ENCODE measurements around the gene TMEM151B. TPM values are rescaled to one million over a fixed set of nuclear protein-coding genes. Genes with fewer than 3 reads are reported as not detected.

The TMEM151B gene
- total and polyA plus RNA-seq, 10 of the 15 experiments (the other 5 are each of a cell fraction or from before 2014, with no cell fraction given), result 0.01 to 0.19 (median 0.05) TPM; not detected in 6

DNA sequence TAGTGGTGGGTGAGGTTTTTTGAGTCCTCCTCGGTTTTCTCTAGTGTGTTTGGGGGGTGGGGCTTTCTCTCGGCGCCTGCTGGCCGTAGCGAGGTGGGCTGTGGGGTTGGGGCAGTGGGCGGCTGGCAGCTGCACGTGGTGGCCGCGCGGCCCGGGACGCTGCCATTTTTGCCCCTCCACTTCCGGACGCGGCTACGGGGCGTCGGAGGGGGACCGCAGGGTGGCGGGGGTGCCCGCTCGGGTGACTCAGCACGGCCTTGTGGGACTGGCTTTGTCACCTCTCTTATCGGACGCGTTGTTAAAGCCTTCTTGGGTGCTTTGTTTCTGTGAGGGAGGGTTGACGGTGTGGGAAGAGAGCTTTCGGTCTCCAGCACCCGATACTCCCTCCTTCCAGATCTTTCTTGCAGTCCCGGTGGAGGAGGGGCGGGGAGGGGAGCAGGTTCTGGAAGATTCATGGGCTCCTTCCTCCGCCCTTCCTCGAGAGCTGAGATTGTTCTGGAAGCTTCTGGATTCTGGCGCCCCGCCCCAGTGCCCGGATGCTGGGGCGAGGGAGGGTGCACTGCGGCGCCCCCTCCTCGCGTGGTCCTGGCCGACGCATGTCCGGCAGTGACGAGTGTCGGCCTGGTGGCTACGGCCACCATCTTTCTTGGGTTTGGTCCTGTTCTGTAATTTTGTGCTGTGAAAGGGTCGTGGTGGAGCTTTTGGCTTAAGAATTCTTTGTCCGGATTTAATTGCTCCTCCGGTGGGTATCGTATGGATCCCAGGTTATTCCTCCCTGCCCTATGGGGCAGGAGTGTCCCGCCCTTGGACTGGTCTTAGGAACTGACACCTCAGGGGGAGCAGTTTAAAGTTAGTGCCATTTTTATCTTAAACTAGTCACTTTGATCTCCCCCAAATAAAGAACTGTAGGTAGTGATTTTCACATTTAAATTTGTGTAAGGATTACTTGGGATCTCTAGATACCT, 22.6 kb upstream of the TMEM151B start (continued):
- TF ChIP-seq, protein P1, sequence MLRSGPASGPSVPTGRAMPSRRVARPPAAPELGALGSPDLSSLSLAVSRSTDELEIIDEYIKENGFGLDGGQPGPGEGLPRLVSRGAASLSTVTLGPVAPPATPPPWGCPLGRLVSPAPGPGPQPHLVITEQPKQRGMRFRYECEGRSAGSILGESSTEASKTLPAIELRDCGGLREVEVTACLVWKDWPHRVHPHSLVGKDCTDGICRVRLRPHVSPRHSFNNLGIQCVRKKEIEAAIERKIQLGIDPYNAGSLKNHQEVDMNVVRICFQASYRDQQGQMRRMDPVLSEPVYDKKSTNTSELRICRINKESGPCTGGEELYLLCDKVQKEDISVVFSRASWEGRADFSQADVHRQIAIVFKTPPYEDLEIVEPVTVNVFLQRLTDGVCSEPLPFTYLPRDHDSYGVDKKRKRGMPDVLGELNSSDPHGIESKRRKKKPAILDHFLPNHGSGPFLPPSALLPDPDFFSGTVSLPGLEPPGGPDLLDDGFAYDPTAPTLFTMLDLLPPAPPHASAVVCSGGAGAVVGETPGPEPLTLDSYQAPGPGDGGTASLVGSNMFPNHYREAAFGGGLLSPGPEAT (IDR thresholded peaks at IDR 0.05; ENCODE audit: low read depth), result no peak; the same call in 1 of the 2 replicates
- TF ChIP-seq BHLHE40 (IDR thresholded peaks at IDR 0.05; ENCODE audit: borderline replicate concordance in 1 of 2, low read depth in 2 of 2, low read length in 1 of 2) (peak; percentile 35 to 78; a peak in 3 of 4 replicates), ETV6 (conservative IDR thresholded peaks at IDR 0.05 in 1 of 2, IDR thresholded peaks at IDR 0.05 in 1 of 2; ENCODE audit: borderline replicate concordance in 1 of 2, low read depth in 1 of 2) (no peak), HDGF (IDR thresholded peaks at IDR 0.05) (no peak), MTA2 (IDR thresholded peaks at IDR 0.05; ENCODE audit: low read depth) (no peak), SMARCA5 (IDR thresholded peaks at IDR 0.05) (no peak), SREBF2 (IDR thresholded peaks at IDR 0.05; ENCODE audit: low read length) (no peak), BMI1 (IDR thresholded peaks at IDR 0.05; ENCODE audit: borderline replicate concordance) (no peak), HCFC1 (IDR thresholded peaks at IDR 0.05; ENCODE audit: low read length) (no peak), ZNF217 (IDR thresholded peaks at IDR 0.05) (no peak), CBX3 (IDR thresholded peaks at IDR 0.05; ENCODE audit: borderline replicate concordance, low read depth) (no peak), POU2F2 (IDR thresholded peaks at IDR 0.05; ENCODE audit: borderline replicate concordance, low read depth, low read length) (no peak), ZNF622 (IDR thresholded peaks at IDR 0.05) (no peak), ZNF384 (IDR thresholded peaks at IDR 0.05; ENCODE audit: borderline replicate concordance, low read depth, low read length) (no peak), ESRRA (IDR thresholded peaks at IDR 0.05; ENCODE audit: low read length) (no peak), CBX5 (IDR thresholded peaks at IDR 0.05; ENCODE audit: low read depth) (no peak), SREBF1 (IDR thresholded peaks at IDR 0.05; ENCODE audit: low read length) (no peak), SP1 (IDR thresholded peaks at IDR 0.05; ENCODE audit: low read depth, low read length) (no peak), YBX1 (IDR thresholded peaks at IDR 0.05) (no peak), RBBP5 (conservative IDR thresholded peaks at IDR 0.05) (no peak), ZBED1 (IDR thresholded peaks at IDR 0.05; ENCODE audit: borderline replicate concordance) (no peak; the same call in 1 of the 2 replicates), CREM (IDR thresholded peaks at IDR 0.05; ENCODE audit: low read depth) (no peak)
- TF ChIP-seq, protein P2, sequence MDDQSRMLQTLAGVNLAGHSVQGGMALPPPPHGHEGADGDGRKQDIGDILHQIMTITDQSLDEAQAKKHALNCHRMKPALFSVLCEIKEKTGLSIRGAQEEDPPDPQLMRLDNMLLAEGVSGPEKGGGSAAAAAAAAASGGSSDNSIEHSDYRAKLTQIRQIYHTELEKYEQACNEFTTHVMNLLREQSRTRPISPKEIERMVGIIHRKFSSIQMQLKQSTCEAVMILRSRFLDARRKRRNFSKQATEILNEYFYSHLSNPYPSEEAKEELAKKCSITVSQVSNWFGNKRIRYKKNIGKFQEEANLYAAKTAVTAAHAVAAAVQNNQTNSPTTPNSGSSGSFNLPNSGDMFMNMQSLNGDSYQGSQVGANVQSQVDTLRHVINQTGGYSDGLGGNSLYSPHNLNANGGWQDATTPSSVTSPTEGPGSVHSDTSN (IDR thresholded peaks at IDR 0.05; ENCODE audit: insufficient replicate concordance, low read depth, low read length), result no peak
- TF ChIP-seq, protein P3, sequence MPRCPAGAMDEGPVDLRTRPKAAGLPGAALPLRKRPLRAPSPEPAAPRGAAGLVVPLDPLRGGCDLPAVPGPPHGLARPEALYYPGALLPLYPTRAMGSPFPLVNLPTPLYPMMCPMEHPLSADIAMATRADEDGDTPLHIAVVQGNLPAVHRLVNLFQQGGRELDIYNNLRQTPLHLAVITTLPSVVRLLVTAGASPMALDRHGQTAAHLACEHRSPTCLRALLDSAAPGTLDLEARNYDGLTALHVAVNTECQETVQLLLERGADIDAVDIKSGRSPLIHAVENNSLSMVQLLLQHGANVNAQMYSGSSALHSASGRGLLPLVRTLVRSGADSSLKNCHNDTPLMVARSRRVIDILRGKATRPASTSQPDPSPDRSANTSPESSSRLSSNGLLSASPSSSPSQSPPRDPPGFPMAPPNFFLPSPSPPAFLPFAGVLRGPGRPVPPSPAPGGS (IDR thresholded peaks at IDR 0.05; ENCODE audit: borderline replicate concordance, insufficient read depth, low read depth, low read length, poor library complexity, severe bottlenecking), result no peak
- TF ChIP-seq, protein P4, sequence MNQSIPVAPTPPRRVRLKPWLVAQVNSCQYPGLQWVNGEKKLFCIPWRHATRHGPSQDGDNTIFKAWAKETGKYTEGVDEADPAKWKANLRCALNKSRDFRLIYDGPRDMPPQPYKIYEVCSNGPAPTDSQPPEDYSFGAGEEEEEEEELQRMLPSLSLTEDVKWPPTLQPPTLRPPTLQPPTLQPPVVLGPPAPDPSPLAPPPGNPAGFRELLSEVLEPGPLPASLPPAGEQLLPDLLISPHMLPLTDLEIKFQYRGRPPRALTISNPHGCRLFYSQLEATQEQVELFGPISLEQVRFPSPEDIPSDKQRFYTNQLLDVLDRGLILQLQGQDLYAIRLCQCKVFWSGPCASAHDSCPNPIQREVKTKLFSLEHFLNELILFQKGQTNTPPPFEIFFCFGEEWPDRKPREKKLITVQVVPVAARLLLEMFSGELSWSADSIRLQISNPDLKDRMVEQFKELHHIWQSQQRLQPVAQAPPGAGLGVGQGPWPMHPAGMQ (IDR thresholded peaks at IDR 0.05; ENCODE audit: borderline replicate concordance), result no peak

Measured in GM12878 (cell line).